GM18861 (cell line): ENCODE results near the gene CCNG2.

ENCODE experiments used
- ATAC-seq: cut with Tn5 transposase; IDR thresholded peaks from one replicate; pipeline ENCODE4 v1.9.1; 2021; ENCODE audit not compliant: unreplicated experiment

Gene CCNG2

GRCh38 chr4:77146186-77147078 lies 10.6 kb upstream of the CCNG2 start:
- ATAC-seq = no peak

DNA sequence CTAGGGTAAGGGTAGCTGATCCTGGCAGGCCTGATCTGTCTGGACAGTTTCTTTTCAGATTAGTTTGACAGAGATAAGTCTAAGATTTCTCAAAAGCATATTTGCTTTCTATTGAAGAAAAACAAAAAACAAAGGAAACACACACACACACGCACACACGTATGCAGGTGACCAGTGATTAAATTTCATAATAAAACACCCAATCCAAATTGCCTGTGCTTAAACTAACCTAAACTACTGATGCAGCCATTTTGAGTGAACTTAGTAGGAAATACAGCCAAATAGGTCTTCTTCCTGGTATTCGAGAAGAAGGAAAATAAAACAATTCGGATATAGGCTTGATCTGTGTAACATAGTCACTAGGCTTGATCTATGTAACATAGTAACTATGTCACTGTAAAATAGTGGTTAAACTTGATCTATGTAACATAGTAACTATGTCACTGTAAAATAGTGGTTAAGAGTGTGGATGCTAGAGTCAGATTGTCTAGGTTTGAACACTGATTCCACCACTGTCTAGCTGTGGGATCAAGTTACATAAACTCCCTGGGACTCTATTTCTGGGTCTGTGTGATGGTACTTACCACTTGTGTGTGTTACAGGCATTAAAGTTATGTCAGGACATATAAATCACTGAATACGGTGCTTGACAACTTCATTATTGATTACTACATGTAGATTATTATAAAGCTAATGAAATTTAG lies 9.8 kb upstream of the CCNG2 start:
- no peak for ATAC-seq

- no peak for ATAC-seq
Measured at GRCh38 chr4:77148078-77148477, 8.9 kb upstream of the CCNG2 start.

DNA sequence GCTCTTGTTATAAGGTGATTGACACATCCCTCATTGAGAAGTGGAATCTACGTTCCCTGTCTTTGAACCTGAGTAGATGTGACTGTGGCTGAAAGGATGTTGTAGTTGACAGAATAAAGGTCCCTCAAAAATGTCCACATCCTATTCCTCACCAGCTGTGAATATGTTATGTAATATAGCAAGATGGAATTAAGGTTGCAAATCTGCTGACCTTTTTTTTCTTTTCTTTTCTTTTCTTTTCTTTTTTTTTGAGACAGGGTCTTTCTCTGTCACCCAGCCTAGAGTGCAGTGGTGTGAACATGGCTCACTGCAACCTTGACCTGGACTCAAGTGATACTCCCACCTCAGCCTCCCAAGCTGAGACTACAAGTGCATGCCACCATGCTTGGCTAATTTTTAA lies 7.2 kb upstream of the CCNG2 start:
- ATAC-seq = no peak

- ATAC-seq = no peak
Measured at GRCh38 chr4:77151241-77151640, 5.8 kb upstream of the CCNG2 start.

DNA sequence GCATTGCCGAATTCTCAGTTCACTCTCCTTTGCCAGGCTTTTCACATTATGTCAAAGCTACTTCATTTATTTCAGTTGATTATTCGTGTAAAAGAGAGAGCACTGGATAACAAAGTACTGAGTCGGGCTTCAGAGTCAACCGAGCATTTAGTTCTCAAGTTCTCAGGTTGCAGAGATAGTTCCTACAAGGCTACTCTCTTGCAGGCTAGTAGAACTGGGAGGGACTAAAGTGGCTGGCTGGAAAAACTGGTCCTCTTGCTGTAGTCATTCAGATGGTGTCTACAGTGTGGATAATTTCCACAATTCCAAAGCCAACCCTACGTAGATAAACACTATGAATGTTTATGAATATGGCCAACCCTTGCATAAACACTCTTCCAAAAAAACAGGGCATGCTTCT lies 4.6 kb upstream of the CCNG2 start:
- no peak for ATAC-seq

- ATAC-seq = no peak
Measured at GRCh38 chr4:77153006-77153405, 4.0 kb upstream of the CCNG2 start.

- no peak for ATAC-seq
Measured at GRCh38 chr4:77154065-77154464, 2.9 kb upstream of the CCNG2 start.

DNA sequence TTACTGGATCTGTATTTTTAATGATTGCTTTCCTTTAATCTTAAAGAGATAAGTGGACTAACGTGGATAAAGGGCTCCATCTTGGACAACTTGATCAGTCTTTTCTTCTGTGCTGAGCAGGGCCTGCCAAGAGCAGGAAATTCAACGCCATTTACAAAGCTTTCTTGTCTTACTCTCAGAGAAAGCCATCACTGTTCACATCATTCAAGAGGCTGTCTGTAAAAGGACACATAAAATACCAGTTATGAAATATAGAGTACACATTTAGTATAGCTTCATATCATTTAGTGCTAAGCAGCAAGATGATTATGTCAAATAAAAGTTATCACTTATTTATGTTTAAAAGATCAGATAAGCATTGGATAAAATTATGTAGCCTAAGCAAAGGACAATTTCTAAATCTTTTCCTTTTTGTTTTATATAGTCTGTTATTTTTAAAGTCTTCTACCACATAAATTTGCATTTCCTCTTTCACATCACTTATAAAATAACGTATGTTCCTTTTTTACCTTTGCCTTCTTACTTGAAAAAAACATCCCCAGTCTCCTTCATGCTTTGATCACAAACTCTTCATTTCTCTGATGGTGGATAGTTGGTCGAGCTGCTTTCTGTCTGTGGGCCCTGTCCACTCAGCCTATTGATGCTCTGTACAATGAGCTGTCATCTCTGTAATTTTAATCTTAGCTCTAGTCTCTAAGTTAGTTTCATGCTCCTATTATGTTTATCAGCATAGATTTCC lies 2.1 kb upstream of the CCNG2 start:
- ATAC-seq = no peak

GRCh38 chr4:77155631-77156452 lies 1.2 kb upstream of the CCNG2 start:
- no peak for ATAC-seq

GRCh38 chr4:77156533-77156911 lies 485 bp upstream of the CCNG2 start:
- ATAC-seq = peak; percentile 88

GRCh38 chr4:77157859-77158486 lies 966 bp downstream of the CCNG2 start:
- peak; percentile 41 for ATAC-seq

DNA sequence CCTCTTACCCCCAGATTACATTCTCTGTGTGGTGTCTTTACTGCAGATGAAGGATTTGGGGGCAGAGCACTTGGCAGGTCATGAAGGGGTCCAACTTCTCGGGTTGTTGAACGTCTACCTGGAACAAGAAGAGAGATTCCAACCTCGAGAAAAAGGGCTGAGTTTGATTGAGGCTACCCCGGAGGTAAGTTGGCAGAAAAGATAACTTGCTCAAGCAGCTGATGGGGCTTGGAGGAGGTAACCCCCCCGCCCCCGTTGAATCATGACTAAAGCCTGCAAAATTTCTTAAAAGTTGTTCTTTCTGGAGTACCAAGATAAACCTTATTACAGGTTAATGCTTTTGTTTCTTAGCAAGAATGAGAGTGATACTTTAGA lies 1.5 kb downstream of the CCNG2 start:
- ATAC-seq = no peak

DNA sequence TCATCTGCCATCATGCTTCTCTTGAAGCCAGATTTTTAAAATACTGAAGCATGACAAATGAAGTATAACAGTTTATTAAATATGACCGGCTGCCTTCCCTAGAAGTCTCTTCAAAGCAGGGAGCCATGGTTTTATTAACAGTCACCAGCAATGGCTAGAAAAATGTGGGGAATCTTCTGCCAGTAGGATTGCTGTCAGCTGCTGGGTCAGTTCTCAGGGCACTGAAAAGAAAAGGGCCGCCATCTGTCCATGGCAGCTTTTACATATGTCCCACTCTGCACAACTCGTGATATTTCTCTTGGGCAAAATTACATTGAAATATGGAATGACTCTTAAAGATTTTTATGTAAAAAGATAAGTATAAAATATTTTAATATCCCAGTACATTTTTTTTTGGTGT lies 2.8 kb downstream of the CCNG2 start:
- ATAC-seq = no peak

- no peak for ATAC-seq
Measured at GRCh38 chr4:77163641-77164040, 6.6 kb downstream of the CCNG2 start.

DNA sequence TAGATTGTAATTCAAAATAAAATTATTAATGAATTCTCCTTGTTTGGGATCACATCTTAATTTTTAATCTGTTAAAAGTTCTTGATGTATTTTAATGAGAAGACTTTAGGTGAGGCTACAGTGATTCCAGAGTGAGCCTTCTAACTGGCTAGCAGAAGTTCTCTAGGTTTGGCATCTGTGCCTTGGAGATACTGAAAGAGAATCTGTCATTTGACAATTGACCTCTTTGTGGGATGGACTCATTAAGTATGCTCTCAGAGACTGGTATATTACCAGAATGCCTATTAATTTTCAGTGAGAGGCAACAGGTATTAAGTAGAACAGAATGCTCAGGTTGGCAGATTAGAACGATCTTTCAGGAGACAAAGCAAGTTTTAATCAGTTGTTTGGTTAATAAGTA lies 10.2 kb downstream of the CCNG2 start:
- ATAC-seq = no peak

DNA sequence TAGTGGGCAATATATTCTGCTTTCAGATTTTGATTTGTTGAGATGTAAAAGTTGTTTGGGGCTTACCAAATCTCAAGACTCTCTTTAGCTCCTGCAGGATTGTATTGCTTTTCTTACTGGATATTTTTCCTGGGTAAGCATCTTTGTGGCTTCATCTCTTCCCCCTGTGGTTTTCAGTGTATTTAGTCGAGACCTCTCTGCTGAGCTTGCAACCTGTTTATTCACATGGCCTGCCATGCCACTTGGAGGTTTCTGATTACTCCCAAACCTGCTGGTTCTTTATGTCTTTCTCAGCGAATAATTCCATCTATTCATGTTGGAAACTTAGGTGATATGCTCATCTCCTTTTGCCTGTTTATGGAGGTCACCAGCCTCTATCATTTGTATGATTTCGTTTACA lies 10.9 kb downstream of the CCNG2 start:
- no peak for ATAC-seq

DNA sequence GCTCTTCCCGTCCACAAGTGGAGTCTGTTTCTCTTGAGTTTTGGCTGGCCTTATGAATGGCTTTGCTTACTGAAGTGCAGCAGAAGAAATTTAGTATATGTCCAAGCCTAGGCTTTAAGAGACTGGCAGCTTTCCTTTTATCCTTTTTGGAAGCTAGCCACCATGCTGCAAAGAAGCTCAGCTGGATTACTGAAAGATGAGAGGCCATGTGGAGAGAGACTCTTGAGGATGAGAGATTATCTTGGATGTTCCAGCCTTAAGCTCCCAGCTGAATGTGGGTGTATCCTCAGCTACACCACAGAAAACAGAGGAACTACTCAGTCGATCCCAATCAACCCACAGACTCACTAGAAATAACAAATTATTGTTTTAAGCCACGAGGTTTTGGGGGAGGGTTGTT lies 12.5 kb downstream of the CCNG2 start:
- no peak for ATAC-seq

- ATAC-seq = no peak
Measured at GRCh38 chr4:77170926-77171325, 13.9 kb downstream of the CCNG2 start.

- ATAC-seq = no peak
Measured at GRCh38 chr4:77172336-77172735, 15.3 kb downstream of the CCNG2 start.

DNA sequence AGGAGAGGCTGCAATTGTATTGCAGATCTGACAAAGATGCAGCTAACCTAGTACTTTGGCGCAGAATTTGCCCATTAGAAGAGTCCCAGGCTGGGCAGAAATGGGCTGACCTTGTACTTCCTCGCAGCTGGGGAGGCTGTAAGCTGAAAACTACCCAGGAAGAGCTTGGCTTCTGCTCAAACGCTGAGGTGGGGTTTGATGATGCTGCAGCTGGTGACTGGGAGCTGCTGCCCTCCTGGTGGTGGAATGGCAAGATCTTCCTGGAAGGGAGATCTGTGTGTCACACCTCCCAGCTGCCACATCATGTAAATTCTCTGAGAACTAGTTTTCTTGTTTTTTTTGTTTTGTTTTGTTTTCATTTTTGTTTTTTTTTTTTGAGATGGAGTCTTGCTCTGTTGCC lies 17.4 kb downstream of the CCNG2 start:
- ATAC-seq = no peak
